Epithelial cell of prostate (primary cell): ENCODE data around the gene CCDC178.
"Not testable (repeated sequence)": the region's sequence is repeated elsewhere in the genome, so short reads cannot be mapped to it uniquely, and the experiment has no call there.

Source experiments
- DNase-seq: peaks from one replicate; pipeline ENCODE4 v3.0.0-alpha.2; 2011; ENCODE audit warnings: low read depth, low spot score
- H3K27ac ChIP-seq: fragments of 450-650 bp; 2 replicates; pipeline ENCODE4 v1.5.1; 2017; ENCODE audit warnings: mild to moderate bottlenecking

The CCDC178 gene, protein sequence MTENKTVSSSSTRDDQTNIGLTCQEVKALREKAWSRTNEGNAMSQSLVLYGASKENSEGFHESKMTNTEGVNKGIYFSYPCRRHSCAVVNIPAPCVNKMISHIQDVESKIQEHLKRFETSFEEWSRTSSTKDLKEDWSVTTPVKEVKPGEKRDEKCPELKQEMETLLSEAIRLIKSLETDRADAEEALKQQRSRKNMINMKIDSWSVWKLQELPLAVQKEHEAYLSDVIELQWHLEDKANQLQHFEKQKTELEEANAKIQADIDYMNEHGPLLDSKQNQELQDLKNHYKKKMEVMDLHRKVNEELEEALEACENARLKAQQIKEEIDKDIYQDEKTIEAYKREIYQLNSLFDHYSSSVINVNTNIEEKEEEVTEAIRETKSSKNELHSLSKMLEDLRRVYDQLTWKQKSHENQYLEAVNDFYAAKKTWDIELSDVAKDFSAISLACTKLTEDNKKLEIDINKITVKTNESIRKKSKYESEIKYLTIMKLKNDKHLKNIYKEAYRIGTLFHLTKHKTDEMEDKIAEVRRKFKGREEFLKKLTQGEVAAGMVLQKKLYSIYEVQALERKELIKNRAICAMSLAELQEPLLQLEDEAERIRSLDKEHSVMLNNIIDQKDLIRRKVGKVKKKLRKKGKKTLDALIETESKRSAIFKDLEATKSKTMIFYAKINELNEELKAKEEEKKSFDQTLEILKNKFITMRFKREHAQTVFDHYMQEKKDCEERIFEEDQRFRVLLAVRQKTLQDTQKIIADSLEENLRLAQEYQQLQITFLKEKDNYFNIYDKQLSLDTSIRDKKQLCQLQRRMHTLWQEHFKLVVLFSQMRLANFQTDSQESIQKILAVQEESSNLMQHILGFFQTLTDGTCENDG

DNA sequence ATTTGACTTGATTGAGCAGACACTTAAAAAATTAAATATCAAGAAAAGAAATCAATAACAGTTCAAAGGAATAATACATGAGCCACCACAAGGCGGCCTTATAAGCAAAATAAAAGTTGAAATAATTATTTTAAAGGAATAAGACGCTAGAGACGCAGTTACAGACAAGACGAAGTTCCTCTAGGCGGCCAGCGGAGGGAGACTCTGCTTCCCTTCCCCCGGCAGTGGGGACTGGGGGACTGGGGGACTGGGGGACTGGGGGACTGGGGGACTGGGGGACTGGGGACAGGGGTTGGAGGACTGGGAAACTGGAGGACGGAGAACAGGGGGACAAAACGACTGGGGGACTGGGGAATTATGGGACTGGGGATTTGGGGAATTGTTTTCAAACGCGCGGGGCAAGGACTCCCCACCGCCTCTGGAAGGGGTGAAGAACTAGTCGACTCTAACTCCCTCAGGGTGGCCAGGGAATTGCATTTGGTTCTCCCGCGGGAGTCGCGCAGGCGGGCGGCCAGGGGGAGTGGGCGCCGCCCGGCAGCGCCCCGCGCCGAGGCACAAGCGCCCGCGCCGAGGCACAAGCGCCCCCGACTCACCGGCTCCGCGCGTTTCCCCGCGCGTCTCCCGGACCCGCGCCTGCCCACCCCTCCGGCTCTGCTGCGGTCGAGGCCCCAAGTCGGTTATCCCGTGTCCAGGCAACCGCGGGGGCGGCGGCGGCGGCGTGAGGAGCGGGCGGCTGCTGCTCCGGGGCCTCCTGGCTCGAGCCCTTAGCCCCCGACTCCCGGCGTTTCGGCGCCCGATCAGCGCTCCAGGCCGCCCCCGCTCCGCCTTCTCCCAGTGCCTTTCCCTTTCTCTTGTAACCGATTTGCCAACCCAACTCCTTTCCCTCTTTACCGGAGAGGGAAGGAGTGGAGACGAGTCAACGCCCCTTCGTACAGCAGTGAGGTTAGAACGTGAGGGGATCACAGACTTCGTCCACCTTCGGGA, at the start of gene CCDC178:
Gene CCDC178, minus strand, starts transcription at position 662 of the 984 bp plus-strand sequence. CDS start 28,633 bp downstream, outside the sequence.
- no peak for DNase-seq
- H3K27ac ChIP-seq, result no peak within 1 kb of the TSS

DNA sequence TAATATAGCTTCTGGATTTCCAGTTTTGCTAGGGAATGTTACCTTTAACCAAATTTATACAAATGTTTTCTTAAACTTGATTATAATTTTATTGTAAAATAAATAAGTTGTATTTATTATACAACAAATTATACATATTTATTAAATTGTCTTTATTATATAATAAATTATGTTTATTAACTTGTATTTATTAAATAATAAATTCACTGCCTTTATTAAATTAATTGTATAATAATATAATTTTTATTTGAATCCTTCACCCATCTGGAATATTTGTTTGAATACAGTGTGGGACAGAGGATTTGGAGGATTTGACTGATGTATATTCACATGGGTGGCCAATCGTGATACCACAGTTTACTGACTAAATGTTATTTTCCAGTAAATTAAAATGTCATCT, 43.4 kb upstream of the CCDC178 start:
- no peak for DNase-seq
- H3K27ac ChIP-seq, result no peak overlapping the region

DNA sequence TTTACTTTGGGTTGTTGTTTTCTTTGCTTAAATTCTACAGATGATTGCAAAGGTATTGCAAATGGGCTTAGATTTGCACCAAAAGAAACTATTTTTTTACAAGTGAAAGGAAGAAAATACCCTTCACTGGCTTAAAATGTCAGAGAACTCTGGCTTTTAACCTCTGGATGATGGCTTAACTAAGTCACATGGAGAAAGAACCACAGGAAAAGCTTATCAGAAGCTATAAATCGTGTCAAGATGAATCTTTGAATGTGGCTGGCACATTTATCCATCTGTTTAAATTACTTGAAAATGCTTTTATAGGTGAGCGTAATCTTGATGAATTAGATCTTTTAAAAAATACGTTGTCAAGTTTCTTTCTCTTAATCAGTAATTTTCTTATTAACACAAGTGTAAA, 32.0 kb upstream of the CCDC178 start:
- no peak overlapping the region for H3K27ac ChIP-seq
- DNase-seq, result no peak

DNA sequence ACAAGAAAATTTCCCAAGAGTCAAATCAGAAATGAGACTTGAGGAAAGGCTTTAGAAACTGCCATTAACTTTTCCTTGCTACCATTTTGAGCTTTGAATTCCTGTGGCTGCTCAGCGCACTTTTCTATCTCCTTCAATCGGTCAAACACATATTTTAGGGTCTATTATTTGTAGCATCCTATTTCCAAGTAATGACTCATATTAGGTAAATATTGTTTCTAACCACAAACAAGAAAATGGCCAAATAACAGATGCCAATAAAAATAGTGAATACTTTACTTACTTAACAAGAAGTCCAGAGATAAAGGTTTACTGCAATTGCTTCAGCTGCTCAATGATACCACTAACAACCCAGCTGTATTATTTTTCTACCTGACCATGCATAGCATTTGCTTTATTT, 29.7 kb upstream of the CCDC178 start:
- no peak overlapping the region for H3K27ac ChIP-seq
- DNase-seq, result no peak

DNA sequence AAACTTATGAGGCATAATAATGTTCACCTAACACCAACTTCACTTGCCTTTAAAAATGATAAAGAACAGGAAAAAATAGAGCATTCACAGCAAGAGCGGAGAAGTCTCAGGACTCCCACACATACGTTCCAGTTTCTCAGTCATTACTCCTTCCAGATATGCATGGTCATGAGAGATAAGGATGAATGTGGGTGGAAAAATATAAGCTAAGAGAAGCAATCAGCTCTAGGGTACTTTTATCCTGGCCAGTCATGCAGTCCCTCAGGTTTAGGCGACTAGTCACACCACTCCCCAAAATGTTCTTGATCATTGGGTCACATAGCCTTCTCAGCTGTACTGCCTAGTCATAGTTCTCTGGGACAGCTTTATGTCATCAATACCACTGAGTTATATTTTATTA, 29.2 kb upstream of the CCDC178 start:
- no peak overlapping the region for H3K27ac ChIP-seq

DNA sequence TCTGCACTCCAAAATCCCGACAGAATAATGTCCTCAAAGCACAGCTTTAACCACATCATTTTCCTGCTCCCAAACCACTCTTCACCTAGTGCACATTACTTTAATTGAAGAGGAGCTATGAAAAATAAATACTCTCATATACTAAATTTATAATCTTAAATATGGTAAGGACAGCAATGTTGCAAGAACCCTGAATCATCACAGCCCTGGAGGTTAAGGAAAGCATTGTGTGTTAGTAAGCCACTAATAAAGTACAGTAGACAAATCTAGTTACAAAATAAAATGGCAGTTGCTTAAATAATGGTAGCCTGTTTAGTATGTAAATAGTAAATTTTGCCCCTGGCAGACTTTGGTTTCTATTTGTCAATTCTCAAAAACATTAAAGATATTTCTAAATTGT, 27.0 kb upstream of the CCDC178 start:
- DNase-seq, result no peak
- no peak overlapping the region for H3K27ac ChIP-seq

More for the DNA sequence above, 29.2 kb upstream of the CCDC178 start:
- no peak for DNase-seq

DNA sequence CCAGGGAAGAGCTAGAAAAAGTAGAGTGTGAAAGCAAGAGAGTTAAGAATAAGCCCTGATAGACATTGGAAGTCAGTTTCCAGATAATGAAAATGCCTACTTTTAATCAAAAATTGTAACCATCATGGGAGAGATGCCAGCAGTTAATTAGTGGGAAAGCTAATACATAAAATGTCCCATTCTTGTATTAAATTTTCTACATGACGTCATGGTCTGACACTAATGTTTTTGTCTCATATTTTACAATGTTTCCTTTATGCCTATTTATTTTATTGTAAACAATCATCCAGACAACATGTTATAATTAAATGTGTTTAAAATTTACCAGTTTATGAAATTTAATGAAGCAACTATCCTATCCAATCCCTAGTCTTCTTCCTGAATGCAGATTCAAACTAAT, 26.3 kb upstream of the CCDC178 start:
- no peak overlapping the region for H3K27ac ChIP-seq
- no peak for DNase-seq

DNA sequence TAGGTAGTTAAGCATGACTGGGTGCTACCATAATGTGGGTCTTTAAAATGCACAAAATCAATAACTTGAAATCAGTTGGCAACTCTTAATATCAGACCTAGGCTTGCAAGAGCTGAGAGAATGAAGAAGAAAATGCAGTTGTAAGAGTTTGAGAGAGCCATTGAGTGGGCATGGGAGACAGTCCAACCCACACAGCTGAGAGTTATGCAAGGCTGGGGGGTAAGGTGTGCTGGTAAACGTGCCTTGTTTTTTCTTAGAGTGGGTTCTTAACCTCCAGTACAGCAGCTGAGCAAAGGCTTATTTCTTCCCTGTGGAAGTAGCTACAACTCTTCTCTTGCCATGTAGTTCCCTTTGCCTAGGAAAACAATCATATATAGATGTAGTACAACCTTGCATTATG, 20.2 kb upstream of the CCDC178 start:
- no peak overlapping the region for H3K27ac ChIP-seq
- DNase-seq, result no peak

DNA sequence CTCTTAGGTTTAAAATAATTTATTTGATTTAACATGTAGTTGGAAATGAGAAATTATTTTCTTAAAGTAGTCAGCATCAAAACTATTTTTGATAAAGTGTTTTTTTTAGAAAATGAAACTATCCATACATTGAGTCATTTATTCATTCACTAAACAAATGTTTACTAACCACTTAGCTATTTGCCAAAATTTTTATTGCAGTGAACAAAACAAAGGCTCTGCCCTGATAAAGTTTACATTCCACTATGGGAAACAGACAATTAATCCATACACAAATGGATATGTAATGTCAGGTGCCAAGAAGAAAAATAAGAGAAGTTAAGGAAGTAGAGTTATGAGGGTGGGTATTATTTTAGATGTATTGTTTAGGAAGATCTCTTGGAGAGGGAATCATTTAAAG, 19.1 kb upstream of the CCDC178 start:
- H3K27ac ChIP-seq, result no peak overlapping the region
- DNase-seq, result no peak

DNA sequence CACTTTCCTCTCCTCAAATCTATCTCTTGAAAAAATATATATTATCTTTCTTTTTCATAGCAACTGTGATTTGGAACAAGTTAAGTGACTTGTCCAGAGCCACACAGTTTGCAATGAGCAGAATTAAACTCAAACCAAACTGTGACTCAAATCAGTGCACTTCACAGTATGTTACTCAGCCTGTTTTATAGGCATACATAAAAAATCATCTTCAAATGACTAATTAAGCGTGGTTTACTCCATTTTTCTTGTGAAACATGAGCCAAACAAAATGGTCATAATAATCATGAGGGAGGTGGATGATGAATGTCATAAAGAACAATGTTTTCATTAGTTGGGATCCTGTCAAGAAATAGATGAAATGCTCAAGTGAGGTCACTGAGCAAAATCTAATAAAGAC, 6.1 kb upstream of the CCDC178 start:
- H3K27ac ChIP-seq, result no peak overlapping the region
- peak; percentile 14 for DNase-seq

DNA sequence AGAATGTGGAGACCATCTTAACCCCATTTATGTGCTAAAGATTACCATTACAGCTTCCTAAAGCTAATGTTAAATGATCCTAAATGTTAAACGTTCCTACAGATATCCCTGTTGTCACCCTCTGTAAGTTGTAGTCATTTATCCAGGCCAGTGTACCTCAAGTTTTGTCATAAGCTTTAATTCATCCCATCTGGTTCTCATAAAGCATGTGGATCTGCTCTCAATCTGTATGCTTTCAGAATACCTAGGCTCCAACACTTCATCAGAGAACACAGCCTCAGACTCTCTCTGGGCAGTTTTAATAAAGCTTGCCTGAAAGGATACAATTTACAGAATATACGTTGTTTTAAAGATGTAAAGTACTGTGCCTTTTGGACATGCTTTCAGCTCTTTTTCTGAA, 4.2 kb upstream of the CCDC178 start:
- no peak overlapping the region for H3K27ac ChIP-seq
- DNase-seq, result no peak

DNA sequence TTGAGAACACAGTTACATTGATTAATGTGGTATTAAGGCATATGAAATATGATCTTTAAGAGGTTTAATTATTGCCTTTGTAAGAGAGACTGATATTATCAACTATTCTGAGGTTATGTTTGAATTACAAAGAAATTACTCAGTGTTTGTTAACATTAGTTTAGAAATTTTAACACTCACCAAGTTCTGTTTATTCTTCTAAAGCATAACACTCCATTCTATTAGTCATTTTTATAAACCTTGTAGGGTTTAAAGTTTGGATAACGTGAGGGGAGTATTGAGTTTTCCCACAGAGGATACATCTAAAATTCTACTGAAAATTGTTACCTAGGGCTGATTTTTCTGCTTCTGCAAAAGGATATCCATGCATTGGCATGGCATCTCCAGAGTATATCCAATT, 7.7 kb downstream of the CCDC178 start:
- no peak overlapping the region for H3K27ac ChIP-seq
- no peak for DNase-seq

DNA sequence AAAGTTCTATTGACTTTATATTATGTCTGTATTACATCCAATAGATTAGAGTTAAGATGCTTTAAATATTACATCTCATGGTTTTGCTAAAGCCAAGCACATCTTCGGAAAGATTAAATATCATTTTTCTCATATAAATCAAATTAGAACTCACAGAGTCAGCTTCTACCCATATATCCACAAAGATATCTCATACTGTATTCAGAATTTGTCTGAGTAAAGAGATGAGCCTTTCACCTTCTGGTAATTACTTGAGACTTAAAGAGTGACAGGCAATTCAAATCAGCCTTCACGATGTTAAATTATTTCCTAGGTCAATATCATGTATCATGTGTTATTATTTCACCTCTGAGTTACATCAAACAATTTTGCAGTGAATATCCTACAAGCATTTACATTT, 13.0 kb downstream of the CCDC178 start:
- DNase-seq, result no peak
- H3K27ac ChIP-seq, result no peak overlapping the region

DNA sequence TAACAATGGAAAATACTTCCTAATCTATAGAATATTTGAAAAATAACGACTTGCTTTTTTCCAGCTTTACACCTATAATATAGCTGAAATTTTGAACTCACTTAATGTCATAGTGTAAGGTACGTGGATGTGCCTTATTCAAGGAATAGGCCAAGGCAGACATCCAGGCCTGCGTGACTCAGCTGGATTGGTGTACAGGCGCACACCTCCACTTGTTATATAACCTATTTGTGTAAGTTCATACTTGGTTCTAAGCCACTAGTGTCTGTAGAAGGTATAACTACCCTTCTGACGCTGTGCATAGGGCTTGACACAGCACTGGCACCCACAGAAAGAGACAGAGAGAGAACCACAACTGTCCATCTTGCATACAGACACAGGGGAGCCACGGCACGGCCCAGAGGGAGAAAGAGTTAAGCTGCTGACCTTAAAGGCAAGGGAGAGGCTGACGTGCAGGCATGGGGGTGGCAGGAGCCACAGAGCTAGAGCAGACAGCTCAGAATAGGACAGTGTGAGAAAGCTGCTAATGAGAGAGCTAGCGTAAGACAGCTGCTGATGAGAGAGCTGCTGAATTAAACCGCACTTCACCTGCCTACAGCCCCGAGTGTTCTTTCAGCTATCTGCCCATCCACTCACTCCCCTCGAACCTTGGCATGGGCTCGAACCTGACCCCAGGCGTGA, 16.1 kb downstream of the CCDC178 start:
- H3K27ac ChIP-seq, result no peak overlapping the region
- no peak for DNase-seq

DNA sequence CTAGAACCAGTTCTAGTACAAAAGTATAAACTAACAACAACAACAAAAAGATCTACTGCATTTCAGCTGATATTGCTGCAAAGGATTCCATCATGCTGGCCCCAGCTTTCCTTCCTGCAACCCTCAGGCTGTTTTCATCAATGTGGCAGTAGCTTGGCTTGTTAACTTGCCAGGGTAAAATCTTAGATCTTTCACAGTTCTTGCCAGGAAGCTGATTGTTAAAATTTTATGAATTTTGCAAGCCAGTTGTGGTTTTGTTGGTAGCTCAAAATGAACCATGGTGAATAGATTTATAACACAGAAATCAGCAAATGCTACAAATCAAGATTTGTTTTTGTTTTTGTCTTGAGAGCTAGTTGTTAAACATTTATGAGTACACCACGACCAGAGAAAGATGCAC, 19.3 kb downstream of the CCDC178 start:
- H3K27ac ChIP-seq, result no peak overlapping the region
- DNase-seq, result no peak

DNA sequence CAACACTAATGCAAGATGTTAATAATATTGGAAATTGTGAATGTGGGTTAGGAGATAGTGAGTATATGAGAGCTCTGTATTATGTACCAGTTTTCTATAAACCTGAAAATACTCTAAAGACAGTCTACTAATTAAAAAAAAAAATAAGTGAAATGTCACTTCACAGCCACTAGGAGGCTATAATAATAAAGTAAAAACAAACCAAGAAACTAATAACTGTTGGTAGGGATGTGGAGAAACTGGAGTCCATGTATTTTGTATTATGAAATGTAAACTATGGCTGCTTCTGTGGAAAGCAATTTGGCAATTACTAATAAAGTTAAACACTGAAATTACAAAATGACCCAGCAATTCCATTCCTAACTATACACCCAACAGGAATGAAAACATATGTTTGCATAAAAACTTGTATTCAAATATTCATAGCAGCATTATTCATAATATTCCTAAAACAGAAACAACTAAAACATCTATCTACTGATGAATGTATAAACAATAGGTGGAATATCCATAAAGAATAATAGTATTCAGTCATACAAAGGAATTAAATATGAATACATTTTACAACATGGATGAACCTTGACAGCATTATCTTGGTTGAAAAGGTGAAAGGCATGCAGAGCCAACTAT, 36.2 kb downstream of the CCDC178 start:
- no peak overlapping the region for H3K27ac ChIP-seq
- no peak for DNase-seq

DNA sequence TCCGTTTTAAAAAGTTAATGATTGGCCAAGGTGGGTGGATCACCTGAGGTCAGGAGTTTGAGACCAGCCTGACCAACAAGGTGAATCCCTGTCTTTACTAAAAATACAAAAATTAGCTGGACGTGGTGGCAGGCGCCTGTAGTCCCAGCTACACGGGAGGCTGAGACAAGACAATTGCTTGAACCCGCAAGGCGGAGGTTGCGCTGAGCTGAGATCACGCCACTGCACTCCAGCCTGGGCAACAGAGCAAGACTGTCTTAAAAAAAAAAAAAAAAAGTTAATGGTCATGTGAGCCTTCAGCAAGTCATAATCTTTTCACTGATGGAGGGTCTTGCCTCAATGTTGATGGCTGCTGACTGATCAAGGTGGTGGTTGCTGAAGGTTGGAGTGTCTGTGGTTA, 41.6 kb downstream of the CCDC178 start:
- not testable (repeated sequence) for DNase-seq, H3K27ac ChIP-seq

DNA sequence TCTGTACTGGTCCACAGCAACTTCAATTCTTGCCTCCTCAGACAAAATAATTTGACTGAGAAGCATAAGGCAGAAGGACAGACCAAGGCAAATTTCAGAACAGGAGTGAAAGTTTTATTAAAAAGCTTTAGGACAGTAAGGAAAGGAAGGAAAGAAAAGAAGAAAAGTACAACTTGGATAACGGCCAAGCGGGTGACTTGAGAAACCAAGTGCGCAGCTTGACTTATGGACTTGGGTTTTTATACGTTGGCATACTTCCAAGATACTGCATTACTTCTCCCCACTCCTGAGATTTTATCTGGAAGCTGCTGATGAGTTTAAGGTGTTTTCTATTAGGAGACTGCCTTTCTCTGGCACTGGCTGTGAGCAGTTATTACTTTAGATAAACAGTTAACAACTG, 64.7 kb downstream of the CCDC178 start:
- no peak overlapping the region for H3K27ac ChIP-seq
- no peak for DNase-seq

DNA sequence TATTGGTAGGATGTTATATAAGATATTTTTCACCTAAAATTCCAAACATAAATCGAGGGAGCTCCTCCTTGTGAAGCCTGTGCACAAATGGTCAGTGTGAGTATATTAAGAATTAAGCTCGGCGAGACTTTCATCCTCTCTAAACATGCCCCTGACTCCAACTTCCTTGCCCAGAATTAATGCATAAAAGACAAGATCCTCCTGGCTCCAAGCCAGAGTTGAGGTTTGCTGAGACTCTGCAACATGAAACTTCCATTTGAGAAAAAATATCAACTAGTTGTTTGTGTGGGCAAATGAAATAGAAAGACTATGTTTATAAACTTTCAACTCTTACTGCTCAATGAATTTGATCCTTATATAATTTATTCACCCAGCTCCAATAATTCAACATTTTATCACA, 68.1 kb downstream of the CCDC178 start:
- no peak for DNase-seq
- no peak overlapping the region for H3K27ac ChIP-seq
